ENCODE measurements around the gene SPRR2D.
"Not testable (repeated sequence)": the region's sequence is repeated elsewhere in the genome, so short reads cannot be mapped to it uniquely, and the experiment has no call there.

The SPRR2D gene

GRCh38 chr1:153011235-153011758 lies 29.6 kb downstream of the SPRR2D start:
- DNase-seq (ENCODE audit: low spot score) = not testable (repeated sequence)

DNA sequence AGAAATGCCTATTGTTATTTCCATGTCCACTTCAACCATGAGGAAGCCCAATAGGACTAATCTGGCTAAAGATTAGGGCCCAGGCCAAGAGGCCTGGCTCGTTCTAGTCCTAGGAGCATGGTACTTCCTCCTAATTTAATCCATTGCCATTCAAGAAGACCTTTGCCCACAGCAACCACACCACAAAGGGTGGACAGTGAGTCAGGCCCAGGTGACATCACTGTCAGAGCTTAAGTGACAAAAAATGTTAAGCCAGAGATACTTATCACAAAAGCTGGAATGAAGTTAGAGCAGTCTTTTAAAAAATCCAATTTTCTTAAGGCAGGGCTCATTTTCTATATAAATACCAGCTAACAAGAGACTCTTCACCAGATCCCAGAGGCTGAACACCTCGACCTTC lies 39.5 kb downstream of the SPRR2D start, which contains the start of gene SPRR3:
TSS of gene SPRR3 (plus strand) at position 368 of the 400 bp plus-strand sequence. CDS start 1,272 bp downstream, outside the sequence.
- DNase-seq (ENCODE audit: low spot score) = no peak

DNA sequence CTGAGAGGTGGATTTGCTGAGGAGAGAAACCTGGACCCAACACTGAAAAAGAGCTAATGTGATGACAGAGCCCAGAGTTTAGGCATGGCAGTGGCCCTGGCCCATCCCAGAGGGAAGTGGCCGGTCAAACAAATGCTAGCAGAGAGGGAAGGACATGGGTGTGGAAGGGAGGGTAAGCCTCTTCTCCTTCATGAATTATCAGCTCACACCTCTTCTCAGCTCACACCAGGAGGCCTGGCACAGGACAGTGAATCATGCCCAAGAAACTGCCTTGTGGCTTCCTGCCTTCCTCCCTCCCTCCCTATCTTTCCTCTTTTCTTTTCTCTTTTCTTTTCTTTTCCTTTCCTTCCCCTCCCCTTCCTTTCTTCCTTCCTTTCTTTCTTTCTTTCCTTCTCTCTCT lies 40.6 kb downstream of the SPRR2D start:
- DNase-seq (ENCODE audit: low spot score) = no peak

GRCh38 chr1:152999818-153000217 lies 41.1 kb downstream of the SPRR2D start:
- DNase-seq (ENCODE audit: low spot score) = no peak

DNA sequence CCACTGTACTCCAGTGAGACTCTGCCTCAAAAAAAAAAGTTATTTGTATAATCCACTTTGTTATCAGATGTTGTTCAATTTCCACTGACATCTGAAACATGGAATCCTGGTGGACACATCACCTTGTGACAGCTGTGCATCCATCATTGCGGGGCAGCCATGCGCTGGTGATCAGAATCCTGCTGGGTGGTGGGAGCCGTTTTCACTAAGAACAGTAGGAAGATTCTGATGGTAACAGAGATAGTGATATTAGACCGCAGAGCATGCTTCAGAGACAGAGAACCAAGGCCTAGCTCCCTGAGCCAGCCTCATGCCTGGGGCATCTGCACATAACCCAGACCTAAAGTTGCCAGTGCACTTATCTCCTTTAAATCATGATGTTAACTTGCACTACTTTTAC lies 42.4 kb downstream of the SPRR2D start:
- DNase-seq (ENCODE audit: low spot score) = no peak

DNA sequence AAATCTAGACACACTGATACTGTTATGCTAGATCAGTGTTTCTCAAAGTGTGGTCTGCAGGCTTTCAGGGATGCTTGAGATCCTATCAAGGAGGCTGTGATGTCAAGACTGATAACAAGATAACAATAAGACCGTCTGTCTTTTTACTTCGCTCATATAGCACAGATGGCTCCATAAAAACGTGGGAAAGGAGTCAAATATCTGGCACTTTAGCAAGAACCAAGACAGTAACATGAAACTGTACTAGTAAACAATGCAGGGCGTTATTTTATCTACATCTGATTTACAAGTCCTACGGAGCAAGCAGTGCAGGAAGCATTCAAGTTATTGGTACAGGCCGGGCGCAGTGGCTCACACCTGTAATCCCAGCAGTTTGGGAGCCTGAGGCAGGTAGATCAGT lies 43.0 kb downstream of the SPRR2D start:
- no peak for DNase-seq (ENCODE audit: low spot score)

DNA sequence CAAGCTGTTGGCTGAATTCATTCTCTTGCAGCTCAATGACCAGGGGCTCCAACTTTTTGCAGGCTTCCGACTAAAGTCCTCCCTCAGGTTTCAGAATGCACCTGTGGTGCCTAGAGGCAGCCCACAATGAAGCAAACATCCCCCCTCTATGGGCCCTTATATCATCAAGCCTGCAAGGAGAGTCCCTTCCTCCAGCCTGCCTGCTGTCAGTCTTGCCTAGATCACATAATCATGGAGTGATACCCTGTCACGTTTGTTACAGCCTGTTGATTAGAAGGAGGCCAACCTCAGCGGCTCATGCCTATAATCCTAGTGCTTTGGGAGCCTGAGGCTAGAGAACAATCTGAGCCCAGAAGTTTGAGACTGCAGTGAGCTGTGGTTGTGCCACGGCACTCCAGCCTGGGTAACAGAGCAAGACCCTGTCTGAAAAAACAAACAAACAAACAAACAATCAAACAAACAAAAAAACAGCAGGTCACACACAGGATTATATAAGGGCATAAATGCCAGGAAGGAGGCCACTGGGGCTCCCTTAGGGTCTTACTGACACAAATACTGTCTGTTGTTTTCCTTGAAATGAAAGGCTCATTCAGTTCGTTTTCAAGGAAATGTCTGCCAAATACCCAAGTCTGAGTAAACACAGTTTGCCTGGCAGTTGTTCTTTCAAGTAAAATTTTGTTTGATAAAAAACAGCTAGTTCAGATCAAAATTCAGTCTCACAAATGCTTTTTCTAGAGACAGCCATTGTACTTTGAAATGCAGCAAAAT lies 44.1 kb downstream of the SPRR2D start:
- DNase-seq (ENCODE audit: low spot score) = no peak

- DNase-seq (ENCODE audit: low spot score) = no peak
Observed at GRCh38 chr1:152995842-152996241, 45.1 kb downstream of the SPRR2D start.

DNA sequence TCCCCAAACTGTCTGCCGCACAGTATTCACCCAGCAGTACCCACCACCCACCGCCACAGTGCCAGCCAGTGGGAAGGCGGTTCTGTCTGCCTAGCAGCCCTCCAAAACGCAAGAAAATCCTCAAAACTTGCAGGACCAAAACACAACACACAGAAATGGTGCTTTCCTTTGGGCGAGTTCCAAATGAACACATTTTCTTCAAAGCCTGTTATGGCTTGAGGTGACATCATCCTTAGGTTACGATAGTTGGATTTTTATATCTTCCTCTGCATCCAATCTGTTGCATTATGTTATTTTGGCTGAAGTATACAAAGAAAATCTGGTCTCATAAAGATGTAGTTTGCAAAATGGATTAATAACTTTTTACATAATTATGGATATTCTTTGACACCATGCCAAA lies 47.7 kb downstream of the SPRR2D start:
- DNase-seq (ENCODE audit: low spot score) = no peak

All from HuH-7 (cell line).